GM18907 (cell line): ENCODE data around the gene COL25A1.

ENCODE experiments used
- ATAC-seq: cut with Tn5 transposase; IDR thresholded peaks from one replicate; pipeline ENCODE4 v1.9.1; 2021; ENCODE audit warnings: mild to moderate bottlenecking, moderate library complexity; ENCODE audit not compliant: unreplicated experiment

The COL25A1 gene

DNA sequence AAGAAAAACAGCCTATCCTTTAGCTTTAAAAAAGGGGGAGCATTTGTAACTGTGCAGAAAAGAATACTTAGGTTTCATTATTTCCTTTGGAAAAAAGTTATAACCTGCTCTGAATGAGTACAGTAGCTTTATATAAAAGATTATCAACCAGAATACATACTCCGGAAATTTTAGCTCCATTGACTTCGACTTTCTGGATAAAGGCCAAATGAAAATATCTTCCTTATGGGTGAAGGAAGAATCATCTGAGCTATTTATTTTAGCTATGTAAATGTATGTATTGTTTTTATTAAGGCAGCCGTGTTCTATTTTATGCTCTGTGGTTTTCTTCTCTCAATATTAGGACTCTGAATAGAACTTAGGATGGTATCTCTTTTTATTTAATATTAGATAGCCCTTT, 470.6 kb downstream of the COL25A1 start:
- ATAC-seq = no peak

DNA sequence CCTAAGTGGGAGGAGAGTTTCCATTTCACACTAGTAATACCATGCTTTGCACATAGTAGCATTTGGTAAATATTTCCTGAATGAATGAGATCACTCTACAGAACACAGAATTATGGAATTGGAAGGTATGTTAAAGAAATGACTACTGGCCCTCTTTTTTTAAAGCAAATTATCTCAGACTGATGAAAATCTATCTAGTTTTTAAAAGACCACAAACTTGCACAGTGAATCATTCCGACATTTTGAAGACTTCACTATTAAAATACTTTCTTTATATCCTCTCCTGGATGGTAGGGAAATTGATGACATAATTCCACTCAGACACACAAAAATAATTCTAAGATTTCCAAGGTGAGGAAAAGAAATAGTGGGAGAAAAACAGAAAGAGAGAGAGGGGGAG, 471.2 kb downstream of the COL25A1 start:
- no peak for ATAC-seq

DNA sequence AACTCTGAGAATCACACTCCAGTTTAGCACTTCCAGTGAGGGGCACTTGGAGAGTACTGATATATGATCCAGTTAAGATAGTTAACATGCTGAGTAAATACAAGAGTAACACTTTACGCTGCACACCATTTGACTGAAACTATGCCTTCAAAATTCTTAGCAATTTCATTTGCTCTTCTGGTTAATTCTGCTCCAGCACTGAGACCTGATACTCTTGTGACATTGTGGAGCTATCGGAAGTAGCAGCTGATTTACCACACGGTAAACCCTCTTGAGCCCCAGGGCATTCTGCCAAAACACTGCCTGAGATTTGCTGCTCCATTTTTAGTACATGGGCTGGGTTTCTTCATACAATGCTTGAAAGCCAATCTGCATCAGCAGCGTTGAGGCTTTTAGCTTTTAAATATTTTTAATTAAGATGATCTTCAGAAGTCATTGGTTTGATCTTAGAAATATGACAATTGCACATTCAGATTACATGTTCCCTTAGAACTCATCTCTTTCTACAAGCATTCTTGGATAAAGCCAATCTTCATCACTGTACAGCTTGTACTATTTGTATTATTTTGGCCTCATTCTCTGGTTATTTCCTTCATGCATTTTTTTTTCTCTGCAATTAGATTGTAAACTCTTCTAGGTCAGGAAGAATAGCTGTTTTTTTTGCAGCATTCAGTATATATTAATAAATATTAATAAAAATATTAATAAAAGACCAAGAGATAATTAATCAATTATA, 471.8 kb downstream of the COL25A1 start:
- peak; percentile 77 for ATAC-seq

DNA sequence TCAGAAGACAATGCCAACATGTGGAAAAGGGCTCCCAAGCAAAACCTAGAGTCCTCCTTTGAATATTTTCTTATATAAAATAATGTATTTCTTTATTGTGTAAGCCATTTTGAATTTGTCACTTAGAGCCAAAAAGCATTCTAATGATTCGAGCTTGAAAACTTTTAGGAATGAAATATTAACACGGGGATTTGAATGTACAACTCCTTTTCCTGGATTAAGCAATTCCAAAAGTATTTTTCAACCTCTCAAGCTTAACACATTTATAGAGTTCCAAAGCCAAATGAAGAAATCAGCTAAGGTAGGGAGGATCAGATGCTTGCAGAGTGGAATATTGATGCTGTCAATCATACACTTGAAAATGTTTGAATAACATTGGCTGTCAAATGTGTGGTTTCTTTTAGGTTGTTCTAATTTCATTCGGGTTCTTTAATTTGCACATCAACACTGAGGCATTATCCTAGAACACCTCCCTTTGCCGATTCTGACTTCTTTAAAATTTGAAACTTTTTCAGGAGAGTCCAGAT, 472.4 kb downstream of the COL25A1 start:
- no peak for ATAC-seq

DNA sequence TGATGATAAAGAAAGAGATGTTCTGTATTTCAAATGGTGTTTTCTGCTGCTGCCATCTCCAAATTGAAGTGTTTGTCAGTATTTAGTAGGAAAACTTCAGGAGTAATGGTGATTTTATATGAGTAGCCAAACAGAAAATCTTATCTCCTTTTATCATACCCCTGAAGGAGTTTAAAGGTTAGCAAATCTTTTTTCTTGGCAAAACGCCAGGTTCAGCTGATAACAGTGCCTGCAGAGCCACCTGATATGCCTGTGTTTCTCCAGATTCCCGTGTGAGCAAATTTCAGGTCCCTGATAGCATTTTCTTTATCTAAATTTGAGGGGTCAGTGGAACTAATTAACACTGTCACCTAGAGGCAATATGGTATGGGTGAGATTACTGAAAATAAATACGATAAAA, 473.8 kb downstream of the COL25A1 start:
- no peak for ATAC-seq

DNA sequence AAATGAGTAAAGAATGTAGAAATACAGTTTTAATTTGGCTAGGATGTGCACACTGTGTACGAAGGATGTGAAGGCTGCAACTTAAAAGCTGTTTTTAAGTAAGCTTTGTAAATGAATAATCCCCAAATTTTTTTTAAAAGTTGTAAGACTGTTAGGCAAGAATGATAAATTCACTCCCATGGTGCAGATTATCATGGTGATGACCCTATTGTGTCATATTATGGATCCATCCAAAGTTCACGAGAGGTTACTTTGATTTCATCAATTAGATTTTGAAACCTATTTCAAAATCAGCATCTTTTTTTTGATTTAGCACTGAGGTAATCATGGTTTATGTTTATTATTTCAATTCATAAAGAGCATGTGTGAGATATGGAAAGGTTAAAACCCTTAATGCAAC, 476.7 kb downstream of the COL25A1 start:
- ATAC-seq = no peak

DNA sequence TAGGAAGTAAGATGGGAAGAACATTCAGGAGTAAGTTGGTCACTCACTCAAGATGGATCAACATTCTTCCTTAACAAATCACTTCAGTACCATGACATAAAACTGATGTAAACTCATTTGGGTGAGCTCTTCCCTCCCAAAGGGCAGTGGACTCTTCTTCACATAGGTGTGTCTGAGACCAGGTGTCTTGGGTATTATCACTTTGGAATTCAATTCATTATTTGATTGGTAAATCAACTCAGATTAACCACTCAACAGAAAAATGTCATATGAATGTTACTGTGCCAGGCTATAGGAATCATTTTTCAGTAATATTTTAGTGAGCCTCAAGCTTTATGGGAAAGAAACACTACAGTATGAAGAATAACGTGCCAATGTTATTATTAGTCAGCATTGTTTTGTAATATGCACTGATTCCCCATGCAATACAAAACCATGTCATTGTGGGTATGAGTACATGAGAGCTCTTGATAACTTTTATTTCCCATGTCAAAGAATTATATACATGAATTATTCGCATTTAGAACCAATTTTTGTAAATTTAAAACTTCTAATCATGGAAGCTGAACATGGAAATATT, 481.0 kb downstream of the COL25A1 start:
- no peak for ATAC-seq

DNA sequence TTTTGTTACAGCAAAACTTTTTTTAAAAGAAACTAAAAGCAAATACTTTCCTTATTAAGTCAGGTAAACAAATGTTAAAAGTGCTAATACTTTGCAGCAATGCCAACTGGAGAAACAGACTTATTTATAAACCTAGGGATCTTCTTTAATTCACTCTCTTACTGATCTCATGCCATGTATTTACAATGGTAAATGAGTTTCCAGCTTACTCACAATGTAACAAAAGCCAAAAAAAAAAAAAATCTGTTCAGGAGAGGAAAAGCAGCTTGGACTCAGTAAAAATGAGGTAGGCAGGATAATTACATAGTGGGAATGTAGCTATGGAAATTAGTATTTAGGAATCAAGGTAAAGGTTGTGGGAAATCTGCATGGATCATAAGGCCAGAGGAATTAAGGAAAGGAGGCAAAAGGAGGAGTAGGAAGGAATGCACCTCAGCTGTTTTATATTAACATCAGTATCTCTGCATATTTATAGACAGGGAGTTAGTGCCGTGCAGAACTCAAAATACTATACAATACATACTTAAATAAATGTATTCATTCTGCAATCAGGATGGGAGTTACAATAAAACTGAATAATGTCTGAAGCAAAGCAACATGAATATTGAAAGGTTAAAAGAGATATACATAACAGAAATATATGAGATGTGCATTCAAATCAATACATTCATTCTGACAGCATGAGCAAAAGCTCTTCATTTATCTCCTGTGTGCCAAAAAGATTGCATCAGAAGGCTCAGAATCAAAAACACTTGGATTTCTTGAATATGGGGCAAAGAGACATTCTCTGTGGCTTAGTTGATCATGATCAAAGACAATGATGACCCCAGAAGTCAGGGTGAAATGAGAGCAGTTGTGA, 481.7 kb downstream of the COL25A1 start:
- ATAC-seq = no peak

DNA sequence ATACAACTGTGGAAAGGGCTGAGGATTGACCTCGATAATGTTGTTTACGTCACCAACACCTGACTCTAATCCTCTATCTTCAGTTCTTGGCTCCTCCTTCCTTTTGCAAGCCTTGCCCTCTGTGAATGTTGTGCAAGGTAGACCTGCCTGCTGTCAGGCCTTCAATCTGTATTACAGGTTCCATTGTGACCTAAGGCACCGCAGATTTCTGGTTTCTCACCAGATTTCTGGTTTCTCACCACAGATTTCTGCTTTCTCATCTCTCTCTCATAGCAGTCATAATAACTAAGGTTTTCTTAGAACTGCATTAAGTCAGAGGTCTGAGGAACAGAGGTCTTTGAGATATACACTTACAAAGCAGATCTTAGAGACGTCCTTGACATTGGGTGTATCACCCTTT, 488.1 kb downstream of the COL25A1 start:
- no peak for ATAC-seq

DNA sequence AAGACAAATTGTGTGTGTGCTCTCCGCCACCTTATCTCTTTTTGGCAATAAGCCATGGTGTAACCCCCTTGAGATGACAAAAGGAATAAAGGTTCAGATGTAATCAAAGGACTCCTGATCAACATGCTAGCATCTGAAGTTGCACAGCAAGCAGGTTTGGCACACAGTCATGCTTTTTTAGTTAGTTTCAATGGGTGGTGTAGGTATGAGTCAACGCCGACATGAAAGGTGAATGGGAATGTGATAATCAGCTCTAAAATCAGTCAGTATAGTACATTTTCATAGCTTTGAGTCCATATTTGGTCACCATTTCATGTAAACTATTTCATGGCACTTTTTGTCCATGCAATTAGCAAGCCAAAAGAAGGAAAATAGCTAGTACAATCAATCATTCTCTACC, 489.2 kb downstream of the COL25A1 start:
- ATAC-seq = no peak

DNA sequence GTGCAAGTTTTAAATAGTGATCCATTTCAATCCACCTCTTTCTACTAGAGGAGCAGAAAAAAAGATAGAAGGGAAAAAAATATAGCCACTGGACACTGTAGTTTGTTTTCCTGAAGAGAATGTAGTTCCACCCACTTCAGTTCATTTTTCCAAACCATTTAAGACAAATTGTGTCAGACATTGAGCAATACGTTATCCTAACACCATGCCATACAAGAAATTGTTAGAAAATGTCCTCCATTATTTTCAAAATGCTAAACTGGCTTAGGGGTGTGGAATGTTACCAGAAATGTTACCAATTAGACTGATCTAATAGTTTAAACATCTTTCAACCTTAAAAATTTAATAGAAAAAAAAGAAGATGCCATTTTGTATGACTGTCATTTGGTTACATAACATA, 491.0 kb downstream of the COL25A1 start:
- no peak for ATAC-seq

DNA sequence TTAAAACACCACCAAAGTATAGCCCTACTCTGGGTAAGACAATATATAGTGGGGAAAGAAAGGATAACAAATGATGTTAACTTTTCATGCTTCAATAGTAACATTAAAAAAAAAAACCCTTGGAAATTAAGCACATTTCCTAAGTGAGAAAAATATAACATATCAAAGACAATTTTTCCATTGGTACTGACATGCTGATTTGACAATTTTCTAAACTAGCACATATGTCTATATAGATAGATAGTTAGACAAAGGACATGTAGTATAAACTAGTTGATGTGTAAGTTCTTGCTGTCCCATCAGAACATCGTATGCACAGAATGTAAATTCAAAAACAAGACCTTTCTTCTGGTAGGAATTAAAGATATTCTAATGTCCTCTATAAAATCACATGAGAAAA, 492.4 kb downstream of the COL25A1 start:
- ATAC-seq = no peak

DNA sequence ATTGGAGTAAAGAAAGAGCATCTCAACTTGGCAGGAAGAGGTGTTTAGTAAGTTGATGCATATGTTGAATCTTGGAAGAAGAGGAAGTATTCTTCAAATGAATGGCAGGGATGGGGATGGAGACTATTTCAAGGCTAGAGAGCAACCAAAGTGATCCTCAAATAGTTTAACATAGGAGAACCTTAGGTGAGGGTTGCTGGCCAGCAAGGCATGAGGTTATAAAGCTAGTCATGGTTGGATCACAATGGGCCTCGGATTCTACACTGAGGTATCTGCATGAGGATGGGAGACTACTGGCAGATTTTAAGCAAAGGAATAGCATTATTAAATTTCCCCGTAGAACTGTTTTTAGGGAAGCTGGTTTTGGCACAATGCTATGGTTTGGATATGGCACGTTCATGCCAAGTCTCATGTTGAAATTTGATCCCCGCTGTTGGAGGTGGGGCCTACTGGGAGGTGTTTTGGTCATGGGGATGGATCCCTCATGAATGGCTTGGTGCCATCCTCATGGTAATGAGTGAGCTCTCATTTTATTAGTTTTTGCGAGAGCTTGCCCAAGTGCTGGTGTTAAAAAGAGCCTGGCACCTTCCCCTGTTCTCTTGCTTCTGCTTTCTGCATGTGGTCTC, 497.7 kb downstream of the COL25A1 start:
- no peak for ATAC-seq

DNA sequence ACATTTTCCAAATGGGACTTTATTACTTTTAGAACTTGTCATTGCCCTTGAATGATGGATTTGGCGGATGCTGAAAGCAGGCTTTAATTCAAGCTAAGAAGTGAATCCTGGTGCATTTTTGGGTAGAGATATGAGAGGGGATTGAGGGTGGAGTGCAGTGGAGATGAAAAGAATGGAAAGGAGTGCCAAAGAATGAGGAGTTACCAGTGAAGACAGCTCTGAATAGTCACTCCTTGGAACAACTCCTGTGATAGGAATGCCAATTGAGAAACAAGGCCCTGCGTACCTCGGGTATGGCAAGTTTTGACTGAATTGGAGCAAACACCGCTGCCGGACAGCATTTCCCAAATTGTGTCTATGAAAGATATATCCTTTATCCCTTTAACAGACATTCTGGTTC, 503.2 kb downstream of the COL25A1 start:
- no peak for ATAC-seq

DNA sequence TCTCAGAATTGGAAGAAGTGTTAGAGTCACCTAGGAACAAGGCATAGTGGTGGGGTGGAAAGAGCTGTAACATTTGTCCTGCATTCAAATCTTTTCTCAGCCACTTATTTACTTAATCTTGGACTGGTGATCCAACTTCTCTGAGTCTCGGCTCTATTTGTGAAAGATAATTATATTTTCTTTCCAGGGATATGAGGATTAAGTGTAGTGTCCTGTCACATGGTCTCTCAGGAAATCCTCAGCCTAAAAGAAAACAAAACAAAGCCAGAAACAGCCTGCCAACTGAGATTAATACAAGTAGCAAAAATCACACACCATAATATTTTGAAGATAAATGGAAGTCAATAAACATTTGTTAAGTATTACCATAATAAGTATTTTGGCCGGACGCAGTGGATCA, 506.3 kb downstream of the COL25A1 start:
- ATAC-seq = no peak

DNA sequence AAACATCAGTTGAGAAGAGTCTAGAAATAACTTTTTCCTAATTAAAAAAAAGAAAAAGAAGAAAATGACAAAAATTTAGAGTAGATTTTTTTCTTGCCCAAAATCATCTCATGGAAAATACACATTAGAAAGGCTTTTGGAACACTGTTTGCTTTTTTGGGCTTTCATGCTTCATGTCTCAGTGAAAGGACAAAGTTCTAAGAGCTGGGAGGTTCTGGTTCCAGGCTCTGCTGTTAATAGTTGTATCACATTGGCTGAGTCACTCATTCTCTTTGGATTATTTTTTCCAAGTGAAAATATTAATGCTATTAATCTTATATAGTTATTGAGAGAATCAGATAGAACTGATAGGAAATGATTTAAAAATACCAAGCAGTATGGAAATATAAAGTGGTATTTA, 506.7 kb downstream of the COL25A1 start:
- ATAC-seq = no peak

DNA sequence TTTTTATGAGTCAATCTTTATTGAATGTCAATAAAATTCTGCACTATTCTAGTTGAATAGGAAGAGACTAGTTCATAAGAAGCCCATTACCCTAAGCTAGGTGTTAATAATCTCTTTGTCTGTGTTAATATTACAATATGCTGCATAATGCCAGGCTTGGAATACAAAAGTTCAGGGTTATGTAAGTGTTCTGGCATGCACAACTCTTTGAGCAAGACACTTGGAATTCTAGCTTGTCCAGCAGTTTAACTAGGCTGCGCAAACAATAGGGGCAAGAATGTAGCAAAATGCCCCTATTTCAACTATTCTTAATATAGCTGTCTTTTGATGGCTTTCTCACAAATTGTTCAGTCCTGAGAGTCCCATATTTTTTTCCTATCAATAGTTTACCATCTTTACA, 508.3 kb downstream of the COL25A1 start:
- ATAC-seq = no peak

DNA sequence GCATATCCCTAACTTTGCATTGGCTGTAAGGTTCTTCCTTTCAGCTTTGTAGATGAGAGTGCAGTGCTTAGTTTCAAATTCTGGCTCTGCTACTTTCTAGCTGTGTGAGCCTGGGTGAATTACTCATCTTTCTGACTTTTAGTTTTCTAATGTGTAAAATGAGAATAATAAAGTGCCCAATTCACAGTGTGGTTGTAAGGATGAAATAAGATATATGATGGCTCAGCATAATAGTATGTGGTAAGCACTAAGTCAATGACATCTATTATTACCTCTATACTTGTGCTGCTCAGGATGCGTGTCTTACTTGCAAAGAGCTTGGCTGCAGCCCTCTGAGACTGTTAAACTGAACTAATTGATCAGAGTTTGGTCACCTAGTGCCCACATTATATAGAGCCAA, 509.0 kb downstream of the COL25A1 start:
- ATAC-seq = no peak

DNA sequence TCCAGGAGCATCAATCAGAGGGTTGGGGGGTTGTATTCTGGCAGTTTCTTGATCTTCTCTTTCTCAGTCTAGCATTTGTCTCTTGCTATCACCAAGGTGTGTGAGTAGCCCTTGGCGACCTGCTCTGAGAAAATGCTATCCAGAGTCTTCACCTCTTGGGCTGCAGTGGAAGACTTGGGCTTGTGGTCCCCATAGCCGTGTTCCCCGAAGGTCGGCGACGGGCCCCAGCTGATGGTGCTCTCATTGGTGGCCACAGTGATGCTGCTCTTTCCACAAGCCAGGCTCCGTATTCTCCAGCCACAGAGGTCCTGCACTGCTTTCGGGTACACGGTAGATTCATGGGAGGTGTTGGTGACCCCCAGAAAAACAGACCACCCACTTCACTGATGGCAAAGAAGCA, 513.7 kb downstream of the COL25A1 start:
- no peak for ATAC-seq

DNA sequence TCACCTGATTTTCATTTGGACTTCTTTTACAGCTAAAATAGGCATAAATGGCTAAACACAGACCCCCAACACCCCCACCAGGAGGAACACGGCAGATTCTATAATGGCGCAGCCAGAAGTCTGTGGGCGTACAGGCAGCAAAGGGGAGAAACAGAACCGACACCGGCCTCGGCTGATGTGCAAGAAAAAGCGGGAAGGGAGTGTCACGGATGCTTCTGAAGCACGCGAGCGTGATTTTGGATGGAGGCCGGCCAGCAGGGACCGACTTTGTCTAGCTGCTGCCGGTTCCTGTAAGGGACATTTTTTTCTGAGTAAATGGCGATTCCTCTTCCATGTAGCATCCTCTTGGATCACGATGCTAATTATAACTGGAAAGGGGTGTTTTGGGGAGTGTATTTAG, 514.7 kb downstream of the COL25A1 start:
- no peak for ATAC-seq

DNA sequence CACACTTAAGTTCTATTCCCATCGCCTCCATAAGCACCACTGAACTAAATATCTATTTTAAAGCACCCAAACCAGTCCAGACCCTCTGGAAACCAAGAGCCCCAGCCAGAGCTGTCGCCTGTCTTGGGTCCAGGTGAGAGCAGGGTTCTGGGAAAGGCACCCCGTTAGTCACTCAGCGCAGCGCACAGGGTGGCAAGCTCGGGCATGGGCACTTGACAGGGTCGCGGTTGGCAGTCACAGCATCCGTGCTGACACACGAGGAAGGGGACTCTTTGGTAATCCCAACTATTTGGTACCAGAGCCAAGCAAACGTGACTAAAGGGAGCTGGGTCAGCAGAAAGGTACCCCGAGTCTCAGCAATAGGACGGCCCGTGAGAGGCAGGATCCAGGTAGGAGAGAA, 515.4 kb downstream of the COL25A1 start:
- no peak for ATAC-seq
